ENCODE results near the gene RMI1.

RMI1 gene

GRCh38 chr9:84002344-84002743 is 21.7 kb downstream of the RMI1 start:
- ChIA-PET CTCF (interaction anchor here (0.5 to 0.6 kb wide), 2 partner anchors 16 to 69 kb away, joined by 3 to 6 read pairs; no protein-coding TSS in a partner anchor), POLR2A (interaction anchor here (0.6 to 1.5 kb wide), 3 partner anchors 22 to 38 kb away, joined by 3 to 10 read pairs (median 4); partner anchors contain the start of genes HNRNPK and RMI1)
- Histone ChIP-seq H3K27ac (ENCODE audit: extremely low read depth, low read depth, low read length) (no peak overlapping the region), H3K9me3 (ENCODE audit: control insufficient read depth, insufficient read depth, low read depth, low read length) (no peaks in the 10 kb centered on the region), H3K4me1 (ENCODE audit: control insufficient read depth, insufficient read depth, low read length) (no peaks in the 10 kb centered on the region), H3K36me3 (ENCODE audit: control insufficient read depth in 2 of 2, insufficient read depth in 1 of 2, low read length in 2 of 2) (peaks cover 0 to 23% of the 10 kb centered on the region in 2 experiments; a peak in 2 of 3 replicates), H3K4me3 (ENCODE audit: low read depth, low read length) (no peak overlapping the region)
- TF ChIP-seq ZNF175 (tag by site-specific recombination; IDR thresholded peaks at IDR 0.05), result no peak
- TF ChIP-seq TRIM28 (IDR thresholded peaks at IDR 0.05; ENCODE audit: borderline replicate concordance, low read length), result no peak
- TF ChIP-seq ZNF202 (tag by site-specific recombination; IDR thresholded peaks at IDR 0.05; ENCODE audit: borderline replicate concordance), result no peak
- TF ChIP-seq ZNF114 (tag by site-specific recombination; IDR thresholded peaks at IDR 0.05), result no peak
- no peak for TF ChIP-seq ZNF354C (tag by site-specific recombination; IDR thresholded peaks at IDR 0.05; ENCODE audit: borderline replicate concordance, low read depth)
- no peak for TF ChIP-seq PRDM1 (tag by site-specific recombination; IDR thresholded peaks at IDR 0.05)
- no peak for TF ChIP-seq GLIS1 (tag by site-specific recombination; IDR thresholded peaks at IDR 0.05)
- TF ChIP-seq ZNF645 (tag by site-specific recombination; IDR thresholded peaks at IDR 0.05), result no peak
- no peak for TF ChIP-seq ZNF510 (tag by site-specific recombination; IDR thresholded peaks at IDR 0.05; ENCODE audit: insufficient replicate concordance)
- no peak for TF ChIP-seq ZNF148 (tag by site-specific recombination; IDR thresholded peaks at IDR 0.05; ENCODE audit: borderline replicate concordance)
- TF ChIP-seq ZNF223 (tag by site-specific recombination; IDR thresholded peaks at IDR 0.05), result no peak
- no peak for TF ChIP-seq ZNF544 (tag by site-specific recombination; IDR thresholded peaks at IDR 0.05)
- TF ChIP-seq ZBTB7A (tag by site-specific recombination; IDR thresholded peaks at IDR 0.05; ENCODE audit: low read depth), result no peak
- TF ChIP-seq SP3 (tag by site-specific recombination; IDR thresholded peaks at IDR 0.05), result no peak
- no peak for TF ChIP-seq GLI2 (tag by site-specific recombination; IDR thresholded peaks at IDR 0.05; ENCODE audit: borderline replicate concordance, low read depth)

GRCh38 chr9:84003246-84003645 is 22.6 kb downstream of the RMI1 start:
- ChIA-PET CTCF (interaction anchor here (0.5 to 0.6 kb wide), 2 partner anchors 15 to 70 kb away, joined by 3 to 6 read pairs; no protein-coding TSS in a partner anchor), POLR2A (interaction anchor here (1.5 kb wide), 1 partner anchor 23 kb away, joined by 10 read pairs; the partner anchor contains the start of genes HNRNPK and RMI1)
- Histone ChIP-seq H3K9me3 (ENCODE audit: control insufficient read depth, insufficient read depth, low read depth, low read length) (no peaks in the 10 kb centered on the region), H3K27ac (ENCODE audit: extremely low read depth, low read depth, low read length) (no peak overlapping the region), H3K4me1 (ENCODE audit: control insufficient read depth, insufficient read depth, low read length) (no peaks in the 10 kb centered on the region), H3K36me3 (ENCODE audit: control insufficient read depth in 2 of 2, insufficient read depth in 1 of 2, low read length in 2 of 2) (peaks cover 0 to 23% of the 10 kb centered on the region in 2 experiments; a peak in 2 of 3 replicates), H3K4me3 (ENCODE audit: low read depth, low read length) (no peak overlapping the region)
- no peak for TF ChIP-seq ZNF555 (tag by site-specific recombination; conservative IDR thresholded peaks at IDR 0.05)
- TF ChIP-seq ZNF157 (tag by site-specific recombination; IDR thresholded peaks at IDR 0.05), result no peak
- TF ChIP-seq SP2 (tag by site-specific recombination; IDR thresholded peaks at IDR 0.05), result no peak
- no peak for TF ChIP-seq ZNF791 (tag by site-specific recombination; IDR thresholded peaks at IDR 0.05)
- no peak for TF ChIP-seq ZNF561 (tag by site-specific recombination; IDR thresholded peaks at IDR 0.05; ENCODE audit: borderline replicate concordance)
- TF ChIP-seq ZNF155 (tag by site-specific recombination; IDR thresholded peaks at IDR 0.05), result no peak
- TF ChIP-seq ZNF350 (tag by site-specific recombination; IDR thresholded peaks at IDR 0.05), result no peak
- no peak for TF ChIP-seq TCF7L2 (IDR thresholded peaks at IDR 0.05; ENCODE audit: borderline replicate concordance, low read depth, low read length)
- TF ChIP-seq ZNF19 (tag by site-specific recombination; IDR thresholded peaks at IDR 0.05; ENCODE audit: low read depth), result no peak
- no peak for TF ChIP-seq ZSCAN18 (tag by site-specific recombination; IDR thresholded peaks at IDR 0.05)
- no peak for TF ChIP-seq ZNF610 (tag by site-specific recombination; IDR thresholded peaks at IDR 0.05; ENCODE audit: borderline replicate concordance)

Data from HEK293 (cell line).